ENCODE results near the gene DNAH14. TPM values are rescaled to one million over a fixed set of nuclear protein-coding genes. Genes with fewer than 3 reads are reported as not detected.
"Not testable (repeated sequence)": the region's sequence is repeated elsewhere in the genome, so short reads cannot be mapped to it uniquely, and the experiment has no call there.

Gene DNAH14
- total RNA-seq, 1 donor from 2014 or later: 17.0 TPM

- no peak for DNase-seq (ENCODE audit: extremely low read depth, low read depth, low spot score)
These were observed 213.5 kb downstream of the DNAH14 start for GRCh38 chr1:225143001-225143400.

- DNase-seq (ENCODE audit: extremely low read depth, low read depth, low spot score): no peak
These were observed 217.0 kb downstream of the DNAH14 start for GRCh38 chr1:225146478-225146877.

GRCh38 chr1:225147791-225148190 is 218.3 kb downstream of the DNAH14 start:
- not testable (repeated sequence) for DNase-seq (ENCODE audit: extremely low read depth, low read depth, low spot score)

- no peak for DNase-seq (ENCODE audit: extremely low read depth, low read depth, low spot score)
These were observed 222.6 kb downstream of the DNAH14 start for GRCh38 chr1:225152061-225152460.

GRCh38 chr1:225155555-225155954 is 226.1 kb downstream of the DNAH14 start:
- no peak for DNase-seq (ENCODE audit: extremely low read depth, low read depth, low spot score)

GRCh38 chr1:225156254-225156653 is 226.8 kb downstream of the DNAH14 start:
- DNase-seq (ENCODE audit: extremely low read depth, low read depth, low spot score): no peak

GRCh38 chr1:225158291-225158690 is 228.8 kb downstream of the DNAH14 start:
- no peak for DNase-seq (ENCODE audit: extremely low read depth, low read depth, low spot score)

GRCh38 chr1:225159793-225160192 is 230.3 kb downstream of the DNAH14 start:
- DNase-seq (ENCODE audit: extremely low read depth, low read depth, low spot score): no peak

GRCh38 chr1:225177409-225177808 is 247.9 kb downstream of the DNAH14 start:
- DNase-seq (ENCODE audit: extremely low read depth, low read depth, low spot score): not testable (repeated sequence)

- no peak for DNase-seq (ENCODE audit: extremely low read depth, low read depth, low spot score)
These were observed 250.2 kb downstream of the DNAH14 start for GRCh38 chr1:225179686-225180085.

GRCh38 chr1:225182716-225183115 is 253.2 kb downstream of the DNAH14 start:
- DNase-seq (ENCODE audit: extremely low read depth, low read depth, low spot score): no peak

GRCh38 chr1:225191199-225191753 is 261.8 kb downstream of the DNAH14 start:
- no peak for DNase-seq (ENCODE audit: extremely low read depth, low read depth, low spot score)

GRCh38 chr1:225201447-225201846 is 272.0 kb downstream of the DNAH14 start:
- DNase-seq (ENCODE audit: extremely low read depth, low read depth, low spot score): no peak

GRCh38 chr1:225207791-225208190 is 278.3 kb downstream of the DNAH14 start:
- DNase-seq (ENCODE audit: extremely low read depth, low read depth, low spot score): no peak

- DNase-seq (ENCODE audit: extremely low read depth, low read depth, low spot score): no peak
These were observed 279.7 kb downstream of the DNAH14 start for GRCh38 chr1:225209153-225209552.

GRCh38 chr1:225210180-225210579 is 280.7 kb downstream of the DNAH14 start:
- not testable (repeated sequence) for DNase-seq (ENCODE audit: extremely low read depth, low read depth, low spot score)

GRCh38 chr1:225211694-225212442 is 282.4 kb downstream of the DNAH14 start:
- DNase-seq (ENCODE audit: extremely low read depth, low read depth, low spot score): not testable (repeated sequence)

GRCh38 chr1:225224287-225224686 is 294.8 kb downstream of the DNAH14 start:
- DNase-seq (ENCODE audit: extremely low read depth, low read depth, low spot score): no peak

GRCh38 chr1:225225681-225226080 is 296.2 kb downstream of the DNAH14 start:
- DNase-seq (ENCODE audit: extremely low read depth, low read depth, low spot score): no peak

- no peak for DNase-seq (ENCODE audit: extremely low read depth, low read depth, low spot score)
These were observed 299.4 kb downstream of the DNAH14 start for GRCh38 chr1:225228871-225229303.

- DNase-seq (ENCODE audit: extremely low read depth, low read depth, low spot score): not testable (repeated sequence)
These were observed 300.0 kb downstream of the DNAH14 start for GRCh38 chr1:225229429-225229828.

GRCh38 chr1:225230483-225230882 is 301.0 kb downstream of the DNAH14 start:
- DNase-seq (ENCODE audit: extremely low read depth, low read depth, low spot score): no peak

All from glomerular endothelial cell (primary cell).